HAP-1 (cell line): ENCODE measurements around the gene RGP1.

ENCODE experiments used
- DNase-seq, 2 experiments: peaks; one replicate each; pipeline ENCODE4 v3.0.0-alpha.2; 2016 to 2020; ENCODE audit warnings: low spot score in 2 of 2
- H3K27me3 ChIP-seq: fragments of 250-450 bp; sonication (Bioruptor Pico); 2 replicates; pipeline ENCODE4 v1.5.1; 2020; ENCODE audit warnings: low read depth, mild to moderate bottlenecking, moderate library complexity
- H3K36me3 ChIP-seq: fragments of 250-450 bp; sonication (Bioruptor Pico); replicated peaks from 2 replicates; pipeline ENCODE4 v1.5.1; 2020; ENCODE audit warnings: mild to moderate bottlenecking
- H3K4me1 ChIP-seq: fragments of 250-450 bp; sonication (Bioruptor Pico); 2 replicates; pipeline ENCODE4 v1.5.1; 2020; ENCODE audit warnings: mild to moderate bottlenecking
- H3K4me3 ChIP-seq: fragments of 250-450 bp; sonication (Bioruptor Pico); 2 replicates; pipeline ENCODE4 v1.5.1; 2020; ENCODE audit warnings: mild to moderate bottlenecking, moderate library complexity
- H3K9me3 ChIP-seq: fragments of 250-450 bp; sonication (Bioruptor Pico); 2 replicates; pipeline ENCODE4 v1.5.1; 2020; ENCODE audit warnings: mild to moderate bottlenecking, moderate library complexity
- in situ Hi-C: fragments of 300-500 bp; cut with MboI; formaldehyde crosslinking; loops from 3 replicates; pipeline ENCODE4 v1.14.3; 2020; ENCODE audit warnings: low sequenced_read_pairs, inconsistent platforms, mixed read lengths

RGP1 gene

DNA sequence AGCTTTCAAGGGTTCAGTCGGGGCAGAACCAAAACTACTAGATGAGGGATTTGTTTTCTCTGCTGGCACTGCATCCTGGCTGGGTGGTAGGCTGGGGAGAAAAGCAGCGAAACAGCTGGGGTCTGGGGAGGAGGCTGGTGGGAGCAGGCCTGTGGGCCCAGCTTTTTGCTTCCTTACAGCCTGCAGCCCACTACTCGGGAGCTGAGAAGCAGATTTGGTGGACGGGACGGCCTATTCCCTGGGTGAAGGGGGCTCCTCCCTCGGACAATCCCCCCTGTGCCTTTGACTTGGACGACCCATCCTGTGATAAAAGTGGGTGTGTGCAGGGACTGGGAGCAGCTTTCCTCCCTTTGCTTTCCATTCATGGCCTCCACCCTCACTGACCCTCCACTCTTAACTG, 51.4 kb downstream of the RGP1 start:
- in situ Hi-C loops: no loop called here
- H3K4me1 ChIP-seq: no peaks in the 10 kb centered on the region
- DNase-seq: no peak
- no peaks in the 10 kb centered on the region for H3K27me3 ChIP-seq
- H3K36me3 ChIP-seq: peaks cover 10% of the 10 kb centered on the region
- H3K9me3 ChIP-seq: no peaks in the 10 kb centered on the region
- H3K4me3 ChIP-seq: no peak overlapping the region

DNA sequence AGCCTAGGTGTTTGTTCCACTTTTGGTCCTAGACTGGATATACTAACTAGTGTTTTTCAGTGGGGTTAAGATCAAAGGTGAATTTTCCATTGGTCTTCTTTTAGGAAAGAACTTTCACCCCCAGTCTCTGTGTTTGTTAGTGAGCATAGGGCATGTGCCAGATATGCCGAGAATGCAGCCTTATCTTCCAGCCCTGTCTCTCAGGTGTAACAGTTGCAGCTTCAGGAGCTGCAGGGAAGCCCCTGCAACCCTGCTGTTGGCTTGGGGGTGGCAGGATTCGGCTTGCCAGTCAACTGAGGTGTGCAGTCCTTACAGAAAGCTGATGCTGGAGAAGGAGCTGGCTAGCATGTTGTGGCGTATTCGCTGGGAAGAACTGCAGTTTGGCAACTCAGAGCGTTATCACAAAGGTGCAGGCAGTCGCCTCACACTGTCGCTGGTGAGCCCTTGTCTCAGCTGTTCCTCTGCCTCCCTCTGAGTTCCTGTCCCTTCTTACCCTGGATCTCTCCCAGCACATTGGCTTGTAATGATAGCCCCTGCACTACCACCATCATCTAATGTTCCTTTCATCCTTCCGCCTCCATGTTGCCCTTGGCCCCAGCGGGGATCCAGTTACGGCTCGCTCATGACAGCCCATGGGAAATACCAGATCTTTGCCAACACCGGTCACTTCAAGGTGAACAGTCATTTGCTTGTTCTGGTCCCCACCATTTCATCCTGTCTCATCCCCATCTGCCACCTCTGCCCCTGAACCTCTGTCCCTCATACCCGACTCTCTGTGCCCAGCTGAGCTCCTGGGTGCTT, 52.4 kb downstream of the RGP1 start:
- Histone ChIP-seq H3K36me3 (peaks cover 19% of the 10 kb centered on the region), H3K4me3 (no peak overlapping the region), H3K4me1 (no peaks in the 10 kb centered on the region), H3K9me3 (no peaks in the 10 kb centered on the region), H3K27me3 (no peaks in the 10 kb centered on the region)
- in situ Hi-C loops: no loop called here
- DNase-seq: no peak

DNA sequence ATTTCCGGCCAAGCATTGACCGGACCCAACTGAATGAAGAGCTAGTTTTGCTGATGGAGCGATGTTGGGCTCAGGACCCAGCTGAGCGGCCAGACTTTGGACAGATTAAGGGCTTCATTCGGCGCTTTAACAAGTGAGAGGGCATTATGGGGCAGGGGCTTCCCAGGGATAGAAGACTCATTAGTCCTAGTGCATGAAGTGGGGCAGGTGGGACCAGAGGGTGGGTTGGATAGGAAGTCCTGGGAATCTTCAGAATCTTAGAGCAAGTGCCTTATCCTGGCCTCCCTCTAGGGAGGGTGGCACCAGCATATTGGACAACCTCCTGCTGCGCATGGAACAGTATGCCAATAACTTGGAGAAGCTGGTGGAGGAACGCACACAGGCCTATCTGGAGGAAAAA, 57.0 kb downstream of the RGP1 start:
- no peak for DNase-seq

More for the DNA sequence above, 57.0 kb downstream of the RGP1 start:
- Histone ChIP-seq H3K4me3 (no peak overlapping the region), H3K36me3 (peaks cover 33% of the 10 kb centered on the region), H3K9me3 (no peaks in the 10 kb centered on the region), H3K27me3 (no peaks in the 10 kb centered on the region), H3K4me1 (no peaks in the 10 kb centered on the region)
- in situ Hi-C loops: no loop called here
